ENCODE measurements around the gene LRP5.
"Not testable (repeated sequence)": the region's sequence is repeated elsewhere in the genome, so short reads cannot be mapped to it uniquely, and the experiment has no call there.

LRP5 gene

DNA sequence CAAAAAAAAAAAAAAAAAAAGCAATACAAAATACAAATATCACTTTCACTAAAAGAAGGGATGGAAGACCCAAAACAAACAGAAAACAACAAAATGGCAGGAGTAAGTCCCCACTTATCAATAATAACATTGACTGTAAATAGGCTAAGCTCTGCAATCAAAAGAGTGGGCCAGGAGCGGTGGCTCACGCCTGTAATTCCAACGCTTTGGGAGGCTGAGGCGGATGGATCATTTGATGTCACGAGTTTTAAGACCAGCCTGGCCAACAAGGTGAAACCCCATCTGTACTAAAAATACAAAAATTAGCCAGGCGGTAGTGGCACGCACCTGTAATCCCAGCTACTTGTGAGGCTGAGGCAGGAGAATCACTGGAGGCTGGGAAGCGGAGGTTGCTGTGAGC, 138.3 kb downstream of the LRP5 start:
- TF ChIP-seq, protein P1, sequence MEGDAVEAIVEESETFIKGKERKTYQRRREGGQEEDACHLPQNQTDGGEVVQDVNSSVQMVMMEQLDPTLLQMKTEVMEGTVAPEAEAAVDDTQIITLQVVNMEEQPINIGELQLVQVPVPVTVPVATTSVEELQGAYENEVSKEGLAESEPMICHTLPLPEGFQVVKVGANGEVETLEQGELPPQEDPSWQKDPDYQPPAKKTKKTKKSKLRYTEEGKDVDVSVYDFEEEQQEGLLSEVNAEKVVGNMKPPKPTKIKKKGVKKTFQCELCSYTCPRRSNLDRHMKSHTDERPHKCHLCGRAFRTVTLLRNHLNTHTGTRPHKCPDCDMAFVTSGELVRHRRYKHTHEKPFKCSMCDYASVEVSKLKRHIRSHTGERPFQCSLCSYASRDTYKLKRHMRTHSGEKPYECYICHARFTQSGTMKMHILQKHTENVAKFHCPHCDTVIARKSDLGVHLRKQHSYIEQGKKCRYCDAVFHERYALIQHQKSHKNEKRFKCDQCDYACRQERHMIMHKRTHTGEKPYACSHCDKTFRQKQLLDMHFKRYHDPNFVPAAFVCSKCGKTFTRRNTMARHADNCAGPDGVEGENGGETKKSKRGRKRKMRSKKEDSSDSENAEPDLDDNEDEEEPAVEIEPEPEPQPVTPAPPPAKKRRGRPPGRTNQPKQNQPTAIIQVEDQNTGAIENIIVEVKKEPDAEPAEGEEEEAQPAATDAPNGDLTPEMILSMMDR (IDR thresholded peaks at IDR 0.05; ENCODE audit: low read depth, low read length, missing control alignments): no peak
- no peak overlapping the region for H3K4me3 ChIP-seq (replicated peaks; ENCODE audit: low read depth, low read length)
- DNase-seq (ENCODE audit: extremely low read depth, low read depth): no peak

GRCh38 chr11:68454767-68455166, 142.4 kb downstream of the LRP5 start:
- no peak for DNase-seq (ENCODE audit: extremely low read depth, low read depth)
- TF ChIP-seq, protein P1 (IDR thresholded peaks at IDR 0.05; ENCODE audit: low read depth, low read length, missing control alignments): no peak
- no peak overlapping the region for H3K4me3 ChIP-seq (replicated peaks; ENCODE audit: low read depth, low read length)

DNA sequence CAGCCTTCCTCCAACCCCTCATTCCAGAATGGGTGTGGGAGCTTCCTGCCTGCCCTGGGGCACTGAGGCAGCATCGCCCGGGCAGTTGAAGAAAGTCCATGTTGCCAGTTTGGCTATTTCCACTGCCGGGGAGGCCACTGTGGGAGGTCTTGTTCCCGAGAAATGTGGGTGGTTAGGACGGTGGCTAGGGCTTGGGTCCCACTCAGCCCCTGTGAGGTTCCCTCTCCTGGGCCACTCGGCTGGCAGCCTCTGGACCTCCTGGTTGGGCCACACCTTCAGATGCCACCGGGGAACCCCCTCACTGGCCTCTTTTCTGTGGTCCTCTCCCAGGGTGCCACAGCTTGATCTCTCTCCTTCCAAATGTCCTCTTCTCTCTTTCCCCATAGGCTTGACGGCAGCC, 143.1 kb downstream of the LRP5 start:
- H3K4me3 ChIP-seq (replicated peaks; ENCODE audit: low read depth, low read length): no peak overlapping the region
- TF ChIP-seq, protein P1 (IDR thresholded peaks at IDR 0.05; ENCODE audit: low read depth, low read length, missing control alignments): no peak
- no peak for DNase-seq (ENCODE audit: extremely low read depth, low read depth)

DNA sequence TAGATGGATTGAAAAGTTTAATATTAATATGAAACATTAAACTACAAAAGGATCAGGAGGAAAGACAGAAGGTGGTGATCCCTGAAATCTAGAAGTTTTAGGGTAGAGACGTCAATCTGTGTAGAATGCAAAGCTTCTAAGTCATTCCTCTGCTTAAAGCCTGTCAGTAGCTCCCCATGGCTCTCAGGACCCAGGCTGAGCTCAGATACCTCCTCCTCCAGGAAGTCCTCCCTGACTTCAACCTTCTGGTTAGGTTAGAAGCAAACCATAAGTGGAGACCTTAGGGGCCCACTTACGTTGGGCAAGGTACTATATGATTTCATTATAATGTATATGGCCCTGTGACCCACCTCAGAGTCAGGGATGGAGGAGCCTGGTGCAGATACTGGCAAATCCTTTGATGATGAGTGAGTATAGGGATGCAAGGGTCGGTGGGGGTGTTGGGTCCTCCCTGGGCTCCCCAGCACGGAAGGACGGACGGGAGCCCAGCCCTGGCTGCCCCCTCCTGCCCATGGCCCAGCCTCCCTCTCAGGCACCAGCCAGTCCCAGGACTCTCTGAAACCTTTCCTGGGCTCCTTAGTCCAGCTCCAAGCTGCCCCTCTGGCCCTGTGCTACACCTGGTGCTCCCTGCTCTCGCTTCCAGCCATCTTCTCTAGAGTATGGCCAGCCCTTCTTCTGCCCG, 145.0 kb downstream of the LRP5 start:
- no peak overlapping the region for H3K4me3 ChIP-seq (replicated peaks; ENCODE audit: low read depth, low read length)
- TF ChIP-seq, protein P1 (IDR thresholded peaks at IDR 0.05; ENCODE audit: low read depth, low read length, missing control alignments): no peak
- DNase-seq (ENCODE audit: extremely low read depth, low read depth): no peak

DNA sequence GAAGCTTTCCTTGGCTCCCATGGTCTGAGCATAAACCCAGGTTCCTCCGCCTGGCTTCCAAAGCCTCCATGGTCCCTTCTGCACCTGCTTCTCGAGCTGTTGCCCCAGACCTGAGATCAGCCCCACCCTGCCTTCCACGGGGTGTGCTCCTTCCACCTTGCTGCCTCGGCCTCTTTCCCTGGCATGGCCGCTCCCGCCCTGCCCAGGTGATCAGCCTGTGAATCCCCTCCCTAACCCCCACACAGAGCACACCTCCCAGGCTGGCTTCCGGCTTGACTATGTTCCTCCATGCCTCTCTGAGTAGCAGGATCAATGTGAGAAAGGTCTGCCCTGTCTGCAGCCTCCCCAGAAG, 145.5 kb downstream of the LRP5 start:
- DNase-seq (ENCODE audit: extremely low read depth, low read depth): no peak
- no peak overlapping the region for H3K4me3 ChIP-seq (replicated peaks; ENCODE audit: low read depth, low read length)
- TF ChIP-seq, protein P1 (IDR thresholded peaks at IDR 0.05; ENCODE audit: low read depth, low read length, missing control alignments): no peak

- not testable (repeated sequence) for DNase-seq (ENCODE audit: extremely low read depth, low read depth); H3K4me3 ChIP-seq (replicated peaks; ENCODE audit: low read depth, low read length)
These were observed 145.9 kb downstream of the LRP5 start for GRCh38 chr11:68458340-68458739.

DNA sequence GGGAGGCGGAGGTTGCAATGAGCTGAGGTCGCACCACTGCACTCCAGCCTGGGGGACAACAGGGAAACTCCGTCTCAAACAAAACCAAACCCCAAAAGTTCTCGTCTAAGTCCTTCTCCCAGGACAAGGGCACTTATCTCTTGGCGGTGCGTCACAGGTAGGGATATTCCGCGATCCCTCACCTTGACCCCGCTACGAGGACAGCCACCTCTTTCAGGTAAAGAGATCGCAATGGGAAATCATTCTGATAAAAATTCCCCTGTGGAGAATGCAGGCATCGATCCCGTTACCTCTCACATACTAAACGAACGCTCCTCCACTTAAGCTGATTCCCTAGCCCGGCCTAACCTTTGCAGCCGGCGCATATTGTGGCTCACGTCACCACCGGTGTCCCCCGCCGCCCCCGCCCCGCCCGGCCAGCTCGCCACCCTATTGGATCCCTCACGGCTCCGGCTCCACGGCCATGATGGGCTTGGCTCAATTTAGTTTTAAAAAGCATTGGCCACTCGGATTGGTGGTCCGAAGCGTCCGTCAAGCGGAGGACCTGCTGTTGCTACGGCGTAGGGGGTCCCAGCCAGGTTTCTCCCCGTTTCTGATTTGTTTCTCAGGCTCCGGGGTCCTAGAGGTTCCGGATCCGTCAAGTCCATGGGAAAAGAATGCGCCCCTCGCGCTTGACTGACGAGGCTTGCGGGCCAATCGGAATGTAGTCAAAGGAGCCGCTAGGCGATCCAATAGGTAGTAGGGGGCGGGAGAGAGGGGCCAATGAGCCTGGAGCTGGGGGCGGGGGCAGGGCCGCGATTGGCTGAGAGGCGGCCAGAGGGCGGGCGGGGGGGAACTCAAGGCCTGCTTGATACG, 147.7 kb downstream of the LRP5 start:
- DNase-seq (ENCODE audit: extremely low read depth, low read depth): peak; percentile 95

More for the DNA sequence above, 147.7 kb downstream of the LRP5 start:
- TF ChIP-seq, protein P1 (IDR thresholded peaks at IDR 0.05; ENCODE audit: low read depth, low read length, missing control alignments): no peak
- H3K4me3 ChIP-seq (replicated peaks; ENCODE audit: low read depth, low read length): peak overlapping the region; percentile 89
